IMR-90 (cell line): ENCODE data around the gene RPS29.

Experiments used
- BHLHE40 ChIP-seq: fragments of 150-350 bp; IDR thresholded peaks from 2 replicates; pipeline ENCODE4 v1.6.1; 2016; ENCODE audit warnings: mild to moderate bottlenecking, low read depth, low read length
- CEBPB ChIP-seq: IDR thresholded peaks from 2 replicates; pipeline ENCODE4 v1.6.1; 2012; ENCODE audit warnings: low read depth, low read length, improper control_type of control experiment
- CTCF ChIP-seq: conservative IDR thresholded peaks from 2 replicates; pipeline ENCODE4 v1.5.1; 2012; ENCODE audit warnings: mild to moderate bottlenecking, low read depth, low read length, improper control_type of control experiment
- ELK1 ChIP-seq: fragments of 150-350 bp; IDR thresholded peaks from 2 replicates; pipeline ENCODE4 v1.6.1; 2016; ENCODE audit warnings: low read depth, mild to moderate bottlenecking, low read length, moderate library complexity, borderline replicate concordance
- MAFK ChIP-seq: IDR thresholded peaks from 2 replicates; pipeline ENCODE4 v1.6.1; 2012; ENCODE audit warnings: low read depth, low read length, improper control_type of control experiment
- MAZ ChIP-seq: IDR thresholded peaks from 2 replicates; pipeline ENCODE4 v1.6.1; 2012; ENCODE audit warnings: low read depth, mild to moderate bottlenecking, low read length, improper control_type of control experiment, moderate library complexity, borderline replicate concordance
- MXI1 ChIP-seq: IDR thresholded peaks from 2 replicates; pipeline ENCODE4 v1.6.1; 2012; ENCODE audit warnings: low read depth, mild to moderate bottlenecking, low read length, moderate library complexity, borderline replicate concordance
- NFE2L2 ChIP-seq: fragments of 150-350 bp; IDR thresholded peaks from 2 replicates; pipeline ENCODE4 v1.6.1; 2016; ENCODE audit warnings: low read depth, mild to moderate bottlenecking, low read length
- POLR2A ChIP-seq: IDR thresholded peaks from 2 replicates; pipeline ENCODE4 v1.6.1; 2012; ENCODE audit warnings: mild to moderate bottlenecking, low read depth, low read length
- RAD21 ChIP-seq: IDR thresholded peaks from 2 replicates; pipeline ENCODE4 v1.6.1; 2012; ENCODE audit warnings: low read length, improper control_type of control experiment
- RCOR1 ChIP-seq: IDR thresholded peaks from 2 replicates; pipeline ENCODE4 v1.6.1; 2012; ENCODE audit warnings: mild to moderate bottlenecking, low read length, improper control_type of control experiment; ENCODE audit not compliant: insufficient replicate concordance
- RFX5 ChIP-seq: IDR thresholded peaks from 2 replicates; pipeline ENCODE4 v1.8.0; 2012; ENCODE audit warnings: low read depth, mild to moderate bottlenecking, low read length, moderate library complexity
- SMC3 ChIP-seq: fragments of 150-350 bp; IDR thresholded peaks from 2 replicates; pipeline ENCODE4 v1.6.1; 2016; ENCODE audit warnings: low read depth, mild to moderate bottlenecking, antibody characterized with exemption, low read length, moderate library complexity
- USF2 ChIP-seq: fragments of 150-350 bp; IDR thresholded peaks from 2 replicates; pipeline ENCODE4 v1.6.1; 2017; ENCODE audit warnings: mild to moderate bottlenecking, antibody characterized with exemption, low read length, low read depth

GRCh38 chr14:49617852-49618519, 31.8 kb upstream of the RPS29 start:
- TF ChIP-seq CTCF (no peak), POLR2A (no peak), CEBPB (no peak), RCOR1 (peak; percentile 8), SMC3 (no peak), MXI1 (no peak), RFX5 (no peak), BHLHE40 (no peak), MAZ (no peak), NFE2L2 (no peak), USF2 (no peak), MAFK (no peak), RAD21 (no peak), ELK1 (no peak)
